Stimulated activated CD4-positive, alpha-beta T cell treated with anti-CD3 and anti-CD28 coated beads, Interleukin-1b, Interleukin-23, amount 100 ng/mL, for 1 hour (primary cell): Measurements from ENCODE around the gene NOS1AP.
"Not testable (repeated sequence)": the region's sequence is repeated elsewhere in the genome, so short reads cannot be mapped to it uniquely, and the experiment has no call there.

Source experiments
- DNase-seq, 2 donors: peaks; one replicate each; pipeline ENCODE4 v3.0.0-alpha.2; 2020; ENCODE audit warnings: low read depth in 2 of 2

The NOS1AP gene

DNA sequence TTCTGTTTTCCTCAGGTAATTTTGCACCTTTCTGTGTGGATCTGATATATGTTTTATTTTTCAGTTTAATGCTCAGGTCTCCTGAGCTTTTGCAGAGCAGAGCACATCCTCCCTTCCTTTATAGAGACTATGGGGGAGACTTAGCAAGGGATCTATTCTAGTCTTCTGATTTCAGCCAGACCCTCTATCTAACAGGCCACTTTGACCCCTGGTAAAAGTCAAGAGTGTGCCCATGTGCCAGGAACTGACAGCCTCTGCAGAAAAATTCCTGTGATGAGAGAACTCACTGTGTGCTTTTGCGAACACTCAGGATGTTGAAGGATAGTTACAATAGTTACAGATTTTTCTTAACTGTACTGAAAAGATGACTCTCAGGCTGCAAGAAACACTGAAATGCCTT is 123.3 kb downstream of the NOS1AP start:
- no peak for DNase-seq

DNA sequence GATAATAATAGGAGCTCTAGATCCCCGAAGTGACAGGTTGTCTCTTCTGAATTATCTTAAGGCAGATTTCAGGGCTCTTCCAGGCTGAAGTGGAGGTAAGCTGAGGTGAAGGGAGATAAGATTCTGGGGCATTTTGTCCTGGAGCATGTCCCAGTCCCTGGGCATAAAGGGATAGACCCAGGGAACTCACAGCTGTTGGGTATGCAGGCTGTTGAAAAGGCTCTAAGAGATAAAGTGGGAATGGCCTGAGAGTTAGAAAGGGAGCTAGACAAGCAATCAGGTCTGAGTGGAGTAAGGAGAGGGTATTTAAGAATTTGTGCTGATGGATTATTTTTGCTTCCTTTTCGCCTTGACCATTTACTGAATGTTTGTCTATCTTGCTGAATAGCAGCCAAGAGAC is 123.7 kb downstream of the NOS1AP start:
- no peak for DNase-seq

DNA sequence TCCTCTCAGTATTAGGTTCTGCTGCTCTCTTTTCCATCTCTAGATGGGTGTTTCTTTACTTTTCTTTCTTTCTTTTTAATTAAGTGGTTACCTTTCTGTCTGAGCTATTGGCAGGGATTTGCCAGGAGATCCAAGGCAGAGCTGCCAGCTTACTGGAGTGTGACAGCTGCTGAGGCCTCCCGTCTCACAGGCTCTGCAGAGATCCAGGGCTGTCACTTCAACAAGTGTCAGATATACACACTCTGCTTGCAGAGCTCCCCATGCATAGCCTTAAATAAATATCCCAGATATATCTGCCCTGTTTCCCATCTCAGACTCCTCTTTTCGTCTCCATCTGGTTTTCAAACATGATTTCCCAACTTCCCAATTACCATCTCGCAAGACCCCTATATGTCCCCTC is 124.3 kb downstream of the NOS1AP start:
- no peak for DNase-seq

DNA sequence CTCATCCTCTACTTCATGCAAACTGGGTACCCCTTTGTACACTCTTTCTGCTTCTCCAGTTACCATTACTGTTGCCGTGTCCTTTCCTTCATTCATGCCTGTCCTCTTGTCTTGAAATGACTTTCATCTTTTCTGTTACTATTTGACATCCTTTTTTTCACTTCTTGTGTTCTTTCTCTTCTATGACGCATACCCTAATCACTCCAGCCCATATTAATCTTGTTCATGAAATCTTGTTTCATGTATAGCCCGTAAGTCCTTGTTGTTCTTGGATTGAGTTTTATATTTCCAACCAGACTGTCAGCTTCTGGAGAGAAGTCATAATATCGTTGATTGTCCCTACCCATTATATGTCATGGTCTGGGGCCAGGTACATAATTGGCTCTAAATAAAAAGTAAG is 126.1 kb downstream of the NOS1AP start:
- no peak for DNase-seq

DNA sequence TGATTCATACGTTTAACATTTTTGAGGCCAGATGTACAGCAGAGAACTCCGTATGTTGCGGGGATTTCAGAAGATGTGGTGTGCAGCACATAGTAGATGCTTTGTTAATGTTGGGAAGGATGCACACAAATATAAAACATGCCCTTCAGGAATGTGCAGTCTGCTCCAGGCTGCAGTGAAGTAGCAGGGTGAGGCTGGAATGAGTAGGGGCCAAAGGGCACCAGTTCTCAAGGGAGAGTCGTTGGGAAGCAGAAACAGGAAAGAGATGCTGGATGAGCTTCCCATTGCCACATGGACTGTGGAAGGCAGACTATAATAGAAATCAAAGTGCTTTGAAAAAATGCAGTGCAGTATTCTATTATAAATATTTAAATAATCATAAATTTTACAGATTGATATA is 126.9 kb downstream of the NOS1AP start:
- no peak for DNase-seq

DNA sequence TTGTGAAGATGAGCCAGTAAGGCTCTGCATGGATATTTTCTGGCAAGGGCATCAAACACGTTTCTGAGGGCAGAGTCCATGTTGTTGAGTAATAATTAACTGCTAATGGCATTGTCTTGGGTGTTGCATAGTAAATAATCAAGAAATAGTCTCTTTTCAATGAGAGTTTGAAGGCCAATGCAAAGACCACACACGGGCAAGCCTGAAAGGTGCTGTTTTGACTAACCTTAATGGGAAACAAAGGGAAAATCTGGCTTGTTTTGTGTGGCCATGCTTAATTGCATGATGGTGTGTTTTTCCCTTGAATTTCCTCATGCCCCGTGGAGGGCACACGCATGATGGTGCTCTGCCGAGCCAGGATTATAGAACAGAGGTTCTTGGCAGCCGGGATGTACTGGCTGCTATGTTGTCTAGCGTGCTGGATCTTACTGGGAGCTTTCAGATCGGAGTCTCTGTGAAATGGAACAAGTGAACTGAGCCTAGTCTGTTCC is 127.6 kb downstream of the NOS1AP start:
- no peak for DNase-seq

DNA sequence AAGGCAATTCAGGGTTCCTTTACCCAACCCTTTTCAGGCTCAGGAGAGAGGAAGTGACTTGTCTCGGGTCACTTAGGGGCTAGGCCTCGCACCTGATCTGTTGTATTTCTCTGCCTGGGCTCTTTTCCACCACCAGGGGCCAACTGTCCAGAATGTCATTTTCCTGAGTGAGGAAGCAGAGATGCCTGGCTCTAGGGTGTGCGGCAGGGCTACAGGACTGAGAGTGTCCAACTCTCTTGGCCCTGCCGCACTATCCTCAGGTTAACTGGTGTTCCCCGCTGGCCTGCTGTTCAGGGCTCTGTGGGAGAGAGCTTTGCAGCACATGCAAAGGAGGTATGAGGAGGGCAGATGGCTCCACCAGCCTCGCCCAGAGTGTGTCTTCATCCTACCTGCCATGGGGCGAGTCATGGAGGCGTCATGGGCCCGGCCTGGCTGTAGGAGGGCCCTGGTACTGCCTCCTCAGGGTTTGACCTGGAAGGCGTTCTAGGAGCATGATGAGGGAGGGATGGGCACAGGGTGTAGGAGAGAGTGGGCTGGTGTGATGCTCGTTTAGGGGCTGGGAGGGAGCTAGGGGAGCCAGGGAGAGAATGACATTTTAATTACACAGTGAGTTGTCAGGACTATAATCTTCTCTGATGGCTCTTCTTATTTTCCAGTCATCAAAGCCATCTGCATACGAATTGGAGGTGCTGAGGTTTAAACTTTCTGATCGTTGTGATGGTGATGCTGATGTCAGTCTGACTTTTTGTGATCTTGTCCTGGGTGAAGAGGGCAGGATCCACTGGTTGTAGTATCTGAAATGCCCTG is 128.3 kb downstream of the NOS1AP start:
- DNase-seq, result no peak

DNA sequence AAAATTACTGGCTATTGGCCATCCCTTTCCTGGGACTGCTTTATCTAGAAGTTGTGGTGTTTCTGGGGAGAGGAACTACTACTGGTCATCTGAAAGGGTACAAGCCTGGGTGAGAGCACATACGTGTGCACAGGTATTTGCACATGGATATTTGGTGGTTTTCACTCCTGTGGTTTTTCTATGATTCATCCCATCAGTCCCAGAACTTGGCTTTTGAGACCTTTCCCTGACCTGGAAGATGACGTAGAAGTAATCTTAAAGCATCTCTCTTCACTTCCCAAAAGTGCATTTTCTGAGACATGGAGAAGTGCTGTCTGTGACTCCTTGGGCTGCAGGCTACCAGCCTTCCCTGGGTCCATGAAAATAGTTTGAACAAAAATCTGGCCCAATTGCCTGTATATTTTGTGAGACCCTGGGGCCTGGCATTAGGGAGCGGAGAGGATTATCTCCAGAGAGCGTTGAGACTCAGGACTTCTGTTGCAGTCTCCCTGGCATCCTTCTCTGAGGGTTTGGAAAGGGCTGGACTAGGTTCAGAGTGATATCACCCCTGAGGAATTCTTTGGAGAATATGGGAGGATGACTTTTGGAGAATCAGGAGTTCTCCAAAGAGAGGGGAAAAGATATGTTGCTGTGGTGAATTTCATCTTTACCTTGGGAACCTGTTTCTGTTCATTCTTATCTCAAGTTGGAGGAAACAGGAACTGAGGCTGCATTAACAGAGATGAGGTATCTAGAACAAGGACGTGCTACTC is 130.8 kb downstream of the NOS1AP start:
- DNase-seq, result no peak

DNA sequence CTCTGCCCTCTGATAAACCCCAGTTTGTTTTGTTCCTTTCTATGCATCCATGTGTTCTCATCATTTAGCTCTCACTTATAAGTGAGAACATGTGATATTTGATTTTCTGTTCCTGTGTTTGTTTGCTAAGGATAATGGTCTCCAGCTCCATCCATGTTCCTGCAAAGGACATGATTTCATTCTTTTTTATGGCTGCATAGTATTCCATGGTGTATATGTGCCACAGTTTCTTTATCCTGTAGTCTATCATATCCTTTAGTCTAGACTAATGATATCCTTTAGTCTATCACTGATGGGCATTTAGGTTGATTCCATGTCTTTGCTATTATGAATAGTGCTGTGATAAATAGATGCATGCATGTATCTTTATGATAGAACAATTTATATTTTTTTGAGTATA is 131.6 kb downstream of the NOS1AP start:
- not testable (repeated sequence) for DNase-seq

DNA sequence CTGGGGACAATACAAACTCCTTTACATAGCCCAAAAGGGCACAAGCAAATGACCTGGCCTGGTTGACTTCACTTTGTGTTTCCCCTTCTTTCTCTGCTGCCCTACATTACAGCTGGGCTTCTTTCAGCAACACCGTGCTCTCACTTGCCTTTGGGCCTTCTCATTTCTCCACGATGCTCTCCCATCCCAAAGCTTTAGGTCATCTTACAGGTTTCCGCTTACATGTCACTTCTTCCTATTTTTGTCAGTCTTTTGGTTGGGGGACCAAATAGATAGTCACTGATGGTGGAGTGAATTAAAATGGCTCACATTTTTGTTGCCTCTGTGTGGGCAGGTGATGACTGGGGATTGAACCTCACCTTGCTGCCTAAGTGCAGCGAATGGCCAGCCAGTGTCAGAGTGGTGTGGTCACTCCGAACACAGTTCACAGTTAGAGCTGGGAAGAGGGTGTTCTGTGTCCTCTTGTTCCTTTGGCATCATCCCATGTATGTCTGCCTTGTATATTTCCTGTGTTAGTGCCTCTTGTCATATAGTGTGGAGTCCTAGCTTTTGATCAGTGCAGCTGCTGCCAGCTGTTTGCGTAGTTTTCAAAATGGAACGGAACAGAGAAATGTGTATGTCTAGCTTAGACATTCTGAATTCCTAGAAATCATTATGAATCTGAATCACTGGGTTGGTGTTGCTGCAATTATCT is 134.8 kb downstream of the NOS1AP start:
- DNase-seq, result no peak

DNA sequence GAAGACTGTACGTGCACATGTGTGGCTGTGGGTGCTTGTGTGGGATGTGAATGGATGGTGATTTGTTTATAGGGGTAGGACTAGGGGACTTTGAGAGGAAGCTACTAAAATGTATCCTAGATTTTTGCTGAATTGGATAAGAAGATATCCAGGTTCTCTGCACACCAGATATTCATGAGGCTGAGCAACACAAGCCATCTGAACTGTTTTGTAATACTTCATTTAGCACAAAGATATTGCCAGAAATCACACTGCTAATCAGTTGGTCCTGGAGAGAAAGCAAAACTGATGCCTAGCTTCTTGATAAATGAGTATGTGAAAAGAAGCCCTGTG is 135.3 kb downstream of the NOS1AP start:
- no peak for DNase-seq

DNA sequence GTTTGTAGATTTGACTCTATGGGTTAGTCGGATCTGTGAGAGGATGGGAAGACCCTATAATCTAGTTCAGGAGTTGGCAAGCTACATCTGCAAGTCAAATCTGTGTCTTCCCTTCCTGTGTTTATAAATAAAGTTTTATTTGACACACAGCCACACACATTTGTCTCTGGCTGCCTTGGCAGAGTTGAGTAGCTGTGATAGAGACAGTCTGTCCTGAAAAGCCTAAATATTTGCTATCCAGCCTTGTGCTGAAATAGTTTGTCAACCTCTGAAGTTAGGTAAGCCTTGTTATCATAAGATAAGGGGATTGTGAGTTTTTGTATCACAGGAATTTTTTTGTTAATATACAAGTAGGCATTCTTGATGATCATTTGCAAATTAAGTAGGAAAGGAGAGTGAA is 136.8 kb downstream of the NOS1AP start:
- no peak for DNase-seq

DNA sequence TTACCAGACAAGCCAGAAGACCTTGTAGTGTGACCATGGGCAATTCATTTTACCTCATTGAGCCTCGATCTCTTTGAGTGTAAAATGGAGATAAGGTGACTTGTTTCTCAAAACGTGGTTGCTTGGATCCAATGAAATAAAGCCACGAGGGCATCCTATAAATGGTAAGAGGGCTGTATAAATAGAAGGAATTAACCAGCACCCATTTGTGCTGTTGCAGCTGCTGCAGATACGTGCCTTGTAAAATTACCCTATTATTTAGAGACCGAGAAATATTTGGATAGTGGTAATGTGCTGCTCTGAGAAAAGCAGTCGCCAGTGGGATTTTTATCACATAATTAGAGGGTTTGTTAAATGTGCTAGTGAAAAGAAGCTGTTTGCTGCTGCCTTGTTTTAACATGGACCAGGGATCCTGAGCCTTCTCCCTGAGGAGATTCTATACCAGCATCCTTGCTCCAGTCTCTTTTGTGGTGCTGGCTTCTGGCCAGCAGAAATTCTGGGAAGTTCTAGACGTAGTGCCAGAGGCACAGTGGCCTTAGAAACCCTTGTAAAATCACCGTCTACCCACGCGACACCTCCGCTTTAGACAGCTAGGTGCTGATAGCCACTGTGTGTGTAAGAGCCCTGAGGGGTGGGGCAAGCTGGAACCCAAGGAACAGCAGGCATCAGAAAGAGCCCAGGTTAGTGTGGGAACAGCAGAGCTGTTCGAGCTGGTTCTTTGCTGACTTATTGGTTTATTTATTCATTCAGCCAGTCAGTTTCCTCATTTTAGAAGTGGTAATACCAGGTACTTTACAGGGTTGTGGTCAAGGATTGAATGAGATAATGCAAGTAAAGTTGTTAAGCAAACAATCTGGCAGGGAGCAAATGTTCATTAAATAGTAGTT is 137.5 kb downstream of the NOS1AP start:
- DNase-seq, result no peak

DNA sequence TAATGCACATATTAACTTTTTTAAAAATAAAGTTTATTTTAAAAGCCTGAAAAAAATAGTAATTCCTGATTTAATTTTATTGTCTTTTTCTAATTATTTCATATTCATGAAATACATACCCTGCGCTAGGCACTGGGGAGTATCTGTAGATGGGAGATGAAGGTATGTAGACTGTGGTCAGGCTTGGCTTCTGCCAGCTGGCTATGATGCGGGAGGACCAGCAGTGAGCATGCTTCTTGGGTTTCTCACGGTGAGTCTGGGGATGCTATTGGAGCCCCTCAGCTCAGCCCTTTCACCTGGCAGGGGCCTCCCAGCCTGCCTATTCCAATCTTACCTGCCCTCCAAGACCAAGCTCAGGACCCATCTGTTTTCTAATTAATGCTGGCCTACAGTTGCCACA is 138.4 kb downstream of the NOS1AP start:
- no peak for DNase-seq

DNA sequence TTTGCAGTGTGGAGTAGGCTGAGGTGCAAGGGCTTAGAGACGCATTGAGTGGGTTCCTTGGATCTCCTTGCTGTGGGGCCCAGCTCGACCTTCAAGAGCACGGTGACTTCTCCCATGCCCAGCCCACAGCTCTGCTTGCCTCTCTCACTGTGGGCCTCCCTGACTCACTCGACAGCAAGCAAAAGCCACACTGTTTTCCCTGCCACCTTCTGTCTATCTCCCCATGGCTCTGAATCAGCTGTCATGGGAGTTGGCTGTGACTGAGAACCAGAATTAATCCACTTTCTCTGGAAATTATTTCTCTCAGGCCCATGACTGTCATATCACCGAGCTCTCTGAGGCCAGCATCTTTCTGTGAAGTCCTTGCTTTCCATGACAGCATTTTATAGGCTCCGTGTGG is 140.7 kb downstream of the NOS1AP start:
- no peak for DNase-seq

DNA sequence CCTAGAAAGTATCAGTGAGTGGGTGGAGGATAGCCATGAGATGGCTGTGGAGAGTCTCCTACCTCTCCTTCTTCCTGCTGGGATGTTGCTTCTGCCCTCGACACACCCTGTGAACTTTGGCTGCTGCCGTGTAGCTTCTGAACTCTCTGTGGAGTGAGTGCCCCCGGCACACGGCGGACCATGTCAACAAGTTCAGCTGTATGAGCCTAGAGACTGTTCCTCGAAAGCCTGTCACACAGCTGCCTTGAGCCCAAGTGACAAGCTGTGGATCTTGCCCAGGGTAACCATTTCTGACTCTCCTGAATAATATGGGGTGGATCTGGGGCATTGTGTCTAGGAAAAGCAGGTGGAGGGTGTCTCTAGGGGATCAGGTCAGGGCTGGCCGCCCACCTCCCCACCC is 143.2 kb downstream of the NOS1AP start:
- DNase-seq, result no peak

DNA sequence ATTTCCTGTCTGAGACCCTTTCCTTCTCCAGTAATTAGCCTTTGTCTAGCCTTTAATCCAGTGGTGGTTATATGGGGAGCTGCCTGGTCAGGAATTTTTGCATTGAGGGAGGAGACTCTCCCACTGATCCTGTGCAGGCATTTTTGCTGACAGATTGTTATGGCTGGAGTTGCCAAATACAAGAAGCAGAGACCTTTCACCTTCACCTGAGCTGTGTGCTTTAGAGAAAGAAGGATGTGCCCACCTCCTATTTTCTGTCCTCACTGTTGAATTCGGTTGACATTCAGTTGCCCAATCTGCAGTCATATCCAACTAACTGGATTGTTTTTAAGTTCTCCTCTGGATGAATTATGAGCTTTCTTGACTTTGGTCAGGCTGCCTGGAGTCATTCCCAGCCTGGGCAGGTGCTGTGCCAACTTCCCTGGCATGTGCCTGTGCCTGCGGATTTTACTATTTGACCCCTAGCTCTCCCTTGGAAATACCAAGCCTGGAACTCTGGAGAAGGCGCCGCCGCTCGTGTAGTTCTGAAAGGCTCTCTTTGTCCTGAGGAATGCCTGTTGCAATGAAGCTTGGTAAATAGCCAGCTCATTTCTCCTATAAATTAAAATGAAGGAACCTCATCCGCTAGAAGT is 143.9 kb downstream of the NOS1AP start:
- DNase-seq, result no peak

DNA sequence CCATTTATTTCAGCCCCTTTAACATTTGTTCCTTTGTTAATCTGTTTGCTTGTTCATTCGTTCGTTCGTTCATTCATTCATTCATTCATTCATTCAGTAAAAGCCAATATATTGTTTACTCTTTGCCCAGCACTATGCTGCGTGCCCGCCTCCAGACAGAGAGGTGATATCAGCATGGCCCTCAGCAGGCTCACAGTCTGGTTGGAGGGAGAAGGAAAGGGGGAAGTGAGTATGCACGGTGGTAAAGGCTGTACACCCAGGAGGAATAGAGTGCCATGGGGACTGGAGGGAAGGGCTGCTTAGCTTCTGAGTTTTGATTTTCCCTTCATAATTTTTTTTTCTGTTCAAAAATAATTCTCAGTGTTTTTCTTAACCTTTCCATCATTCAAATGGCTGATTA is 144.7 kb downstream of the NOS1AP start:
- DNase-seq, result no peak

DNA sequence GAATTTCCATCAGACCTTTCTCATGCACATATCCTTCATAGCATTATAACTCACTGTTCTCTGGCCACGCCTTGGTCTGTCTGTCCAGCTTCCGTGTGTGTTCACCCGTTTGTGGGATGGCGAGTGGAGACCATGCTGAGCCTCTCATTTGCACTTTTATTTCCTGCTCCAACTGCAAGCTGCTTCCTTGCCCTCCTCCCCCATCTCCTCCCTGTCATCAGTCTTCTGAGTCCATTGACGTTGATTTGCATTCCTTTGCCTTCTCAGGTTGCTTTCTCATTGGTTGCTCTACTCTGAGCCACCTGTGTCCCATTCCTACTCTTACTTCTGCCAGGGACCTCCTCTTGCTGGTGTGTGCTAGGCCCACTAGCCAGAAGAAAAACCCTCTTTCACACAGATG is 146.4 kb downstream of the NOS1AP start:
- no peak for DNase-seq

DNA sequence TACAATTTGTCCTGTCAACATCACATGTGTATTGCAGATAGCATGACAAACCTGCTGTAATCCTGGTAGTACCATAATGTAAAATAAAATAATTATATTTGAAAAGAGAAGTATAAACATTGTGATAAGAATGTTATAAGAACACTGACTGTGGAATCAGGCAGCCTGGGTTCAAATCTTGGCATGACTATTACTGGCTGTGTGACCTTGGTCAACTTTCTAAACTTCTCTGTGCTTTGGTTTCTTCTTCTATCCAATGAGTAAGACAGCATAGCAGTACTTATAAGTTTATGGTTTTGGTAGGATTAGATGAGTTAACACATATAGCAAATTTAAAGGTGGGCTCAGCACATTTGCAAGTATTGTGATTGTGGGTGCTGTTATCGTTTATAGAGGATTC is 147.1 kb downstream of the NOS1AP start:
- DNase-seq, result no peak

DNA sequence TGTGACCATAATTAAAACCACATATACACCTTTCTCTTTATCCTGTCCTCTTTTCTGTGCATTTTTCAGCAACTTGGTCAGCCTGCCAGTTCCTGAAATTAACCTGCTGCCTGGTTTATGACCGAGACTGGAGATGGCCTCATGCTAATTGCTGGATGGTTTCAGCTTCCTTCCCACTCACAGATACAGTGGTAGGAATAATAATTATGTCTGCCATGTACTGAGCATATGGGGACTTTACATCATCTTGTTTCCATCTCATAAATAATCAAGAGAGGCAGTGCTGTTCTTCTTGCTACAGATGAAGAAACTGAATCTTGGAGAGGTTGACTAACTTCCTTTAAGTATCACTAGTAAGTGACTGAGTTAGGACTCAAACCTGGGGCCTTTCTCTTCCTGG is 148.2 kb downstream of the NOS1AP start:
- DNase-seq, result no peak
